Natural killer cell (primary cell): ENCODE results near the gene SOX8. TPM values are rescaled to one million over a fixed set of nuclear protein-coding genes. Genes with fewer than 3 reads are reported as not detected.
"Not testable (repeated sequence)": the region's sequence is repeated elsewhere in the genome, so short reads cannot be mapped to it uniquely, and the experiment has no call there.

ENCODE experiments used
- ATAC-seq, 3 donors: fragments of 150-1000 bp in 2 of 3; fragments of 200-7000 bp in 1 of 3; cut with Tn5 transposase; 1 replicate in 1 of 3; 2 replicates in 2 of 3; pipeline ENCODE4 v1.10.0; 2021; ENCODE audit warnings: mild to moderate bottlenecking in 2 of 3, moderate library complexity in 2 of 3
- DNase-seq, 2 donors: peaks; one replicate each; pipeline versions ENCODE4 v3.0.0 to v3.0.0-alpha.2; 2013 to 2021; ENCODE audit warnings: mixed read lengths in 1 of 2
- H3K27ac ChIP-seq: one replicate; pipeline ENCODE4 v1.5.1; 2013; ENCODE audit warnings: mild to moderate bottlenecking, low read length
- H3K27me3 ChIP-seq: one replicate; pipeline ENCODE4 v1.6.1; 2013; ENCODE audit warnings: low read length; ENCODE audit not compliant: control insufficient read depth, insufficient read depth
- H3K36me3 ChIP-seq: one replicate; pipeline ENCODE4 v1.6.1; 2013; ENCODE audit warnings: low read length; ENCODE audit not compliant: control insufficient read depth, insufficient read depth
- H3K4me1 ChIP-seq: one replicate; pipeline ENCODE4 v1.6.1; 2013; ENCODE audit warnings: low read length; ENCODE audit not compliant: control insufficient read depth, insufficient read depth
- H3K4me3 ChIP-seq: one replicate; pipeline ENCODE4 v1.5.1; 2013; ENCODE audit warnings: low read length
- H3K9me3 ChIP-seq: one replicate; pipeline ENCODE4 v1.6.1; 2013; ENCODE audit warnings: low read length; ENCODE audit not compliant: control insufficient read depth, insufficient read depth
- H3K27ac Mint-ChIP-seq, 2 donors: one replicate each; pipeline ENCODE4 v1.8.0; 2022; ENCODE audit warnings: mild to moderate bottlenecking in 2 of 2, mixed read lengths in 2 of 2, moderate library complexity in 1 of 2
- H3K27me3 Mint-ChIP-seq, 2 donors: one replicate each; pipeline ENCODE4 v1.8.0; 2022; ENCODE audit warnings: low read depth in 2 of 2, mixed read lengths in 2 of 2
- H3K36me3 Mint-ChIP-seq: one replicate; pipeline ENCODE4 v1.8.0; 2022; ENCODE audit warnings: mixed read lengths
- H3K4me1 Mint-ChIP-seq, 2 donors: one replicate each; pipeline ENCODE4 v1.8.0; 2022; ENCODE audit warnings: mixed read lengths in 2 of 2
- H3K4me3 Mint-ChIP-seq: one replicate; pipeline ENCODE4 v1.8.0; 2022; ENCODE audit warnings: mild to moderate bottlenecking, moderate library complexity, mixed read lengths
- H3K9me3 Mint-ChIP-seq, 2 donors: one replicate each; pipeline ENCODE4 v1.8.0; 2022; ENCODE audit warnings: mixed read lengths in 2 of 2
- CTCF ChIP-seq: fragments of 200-600 bp; IDR thresholded peaks from one replicate; pipeline ENCODE4 v1.8.0; 2022; ENCODE audit warnings: antibody characterized with exemption
- WGBS: methylation state at CpG from one replicate; pipeline ENCODE4 v1.1.7; 2013; ENCODE audit warnings: missing lambda C conversion rate; ENCODE audit not compliant: insufficient coverage; 5-methylcytosine and 5-hydroxymethylcytosine counted together
- intact Hi-C: fragments of 100-400 bp; cut with micrococcal nuclease; formaldehyde crosslinking; loops from one replicate; pipeline ENCODE4 v1.14.2; 2022
- total RNA-seq, 4 donors: library from RNA; stranded (reverse); fragments of 120-200 nt in 1 of 4; gene quantifications; one replicate each; pipeline versions ENCODE4 v1.2.3 to v1.2.4, GENCODE V29; 2013 to 2022

The SOX8 gene
- total RNA-seq, 3 donors from 2014 or later (not counting 1 experiment from before 2014, with no cell fraction given), result not detected

- H3K27ac ChIP-seq, result no peak overlapping the region
- H3K4me3 Mint-ChIP-seq, result no peak overlapping the region
- no peaks in the 10 kb centered on the region for H3K4me1 Mint-ChIP-seq
- no peaks in the 10 kb centered on the region for H3K9me3 Mint-ChIP-seq
- ATAC-seq (no peak), DNase-seq (no peak)
- no peak overlapping the region for H3K27ac Mint-ChIP-seq
- intact Hi-C loops, result no loop called here
- no peak overlapping the region for H3K4me3 ChIP-seq
- no peaks in the 10 kb centered on the region for H3K4me1 ChIP-seq
- no peaks in the 10 kb centered on the region for H3K36me3 ChIP-seq
- no peaks in the 10 kb centered on the region for H3K36me3 Mint-ChIP-seq
- no peaks in the 10 kb centered on the region for H3K27me3 Mint-ChIP-seq
- 85% methylated on average over 11 of the region's 11 CpGs for whole genome bisulfite sequencing
- TF ChIP-seq CTCF, result no peak
- no peaks in the 10 kb centered on the region for H3K9me3 ChIP-seq
- no peaks in the 10 kb centered on the region for H3K27me3 ChIP-seq
Measured at GRCh38 chr16:1020591-1020990, 39.0 kb downstream of the SOX8 start.

DNA sequence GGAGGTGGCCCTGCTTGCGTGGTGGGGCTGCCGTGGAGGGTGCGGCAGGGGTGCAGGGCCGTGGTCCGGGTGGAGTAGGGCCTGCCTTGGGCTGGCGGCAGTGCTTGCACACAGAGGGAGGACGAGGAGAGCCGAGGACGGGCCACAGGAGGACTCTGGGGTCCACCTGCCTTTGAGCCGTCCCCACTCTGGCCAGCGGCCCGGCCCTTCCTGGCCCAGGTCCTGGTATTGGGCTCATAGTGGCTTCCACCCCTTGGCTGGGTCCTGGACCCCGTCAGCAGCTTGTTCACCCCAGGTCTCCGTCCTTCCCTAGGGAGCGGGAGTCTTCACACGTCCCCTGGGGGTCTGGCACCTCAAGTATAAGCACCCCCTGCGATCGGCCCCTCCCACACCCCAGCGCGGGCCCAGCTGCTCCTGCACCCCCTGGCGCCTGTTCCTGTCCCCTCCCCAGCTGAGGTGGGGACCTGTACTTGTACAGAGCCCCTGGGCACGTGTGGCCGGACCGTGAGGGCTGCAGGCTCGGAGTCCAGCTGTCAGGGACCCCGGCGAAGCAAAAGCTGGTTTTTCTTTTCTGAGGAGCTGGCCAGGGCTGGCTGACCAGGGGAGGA, 40.1 kb downstream of the SOX8 start:
- Mint-ChIP-seq H3K9me3 (no peaks in the 10 kb centered on the region), H3K27me3 (no peaks in the 10 kb centered on the region), H3K4me1 (no peaks in the 10 kb centered on the region), H3K27ac (no peak overlapping the region), H3K4me3 (no peak overlapping the region), H3K36me3 (no peaks in the 10 kb centered on the region)
- no peak for TF ChIP-seq CTCF
- Histone ChIP-seq H3K4me1 (no peaks in the 10 kb centered on the region), H3K36me3 (no peaks in the 10 kb centered on the region), H3K9me3 (no peaks in the 10 kb centered on the region), H3K4me3 (no peak overlapping the region), H3K27ac (no peak overlapping the region), H3K27me3 (no peaks in the 10 kb centered on the region)
- intact Hi-C loops, result no loop called here
- ATAC-seq (no peak), DNase-seq (no peak)
- 89% methylated on average over 27 of the region's 27 CpGs for WGBS

GRCh38 chr16:1022466-1022865, 40.9 kb downstream of the SOX8 start:
- Histone ChIP-seq H3K9me3 (no peaks in the 10 kb centered on the region), H3K27ac (no peak overlapping the region), H3K36me3 (no peaks in the 10 kb centered on the region), H3K4me3 (no peak overlapping the region), H3K27me3 (no peaks in the 10 kb centered on the region), H3K4me1 (no peaks in the 10 kb centered on the region)
- no peaks in the 10 kb centered on the region for H3K36me3 Mint-ChIP-seq
- H3K27ac Mint-ChIP-seq, result no peak overlapping the region
- no peak for DNase-seq
- no peak overlapping the region for H3K4me3 Mint-ChIP-seq
- no peaks in the 10 kb centered on the region for H3K27me3 Mint-ChIP-seq
- TF ChIP-seq CTCF, result no peak
- no peaks in the 10 kb centered on the region for H3K4me1 Mint-ChIP-seq
- ATAC-seq, result no peak
- 77% methylated on average over 24 of the region's 24 CpGs for WGBS
- intact Hi-C loops, result no loop called here
- no peaks in the 10 kb centered on the region for H3K9me3 Mint-ChIP-seq

- DNase-seq, result no peak
- no peaks in the 10 kb centered on the region for H3K36me3 Mint-ChIP-seq
- Histone ChIP-seq H3K27me3 (no peaks in the 10 kb centered on the region), H3K27ac (no peak overlapping the region), H3K9me3 (no peaks in the 10 kb centered on the region), H3K4me1 (no peaks in the 10 kb centered on the region), H3K4me3 (no peak overlapping the region), H3K36me3 (no peaks in the 10 kb centered on the region)
- H3K4me3 Mint-ChIP-seq, result no peak overlapping the region
- no peaks in the 10 kb centered on the region for H3K4me1 Mint-ChIP-seq
- no peak for TF ChIP-seq CTCF
- ATAC-seq, result no peak
- H3K27ac Mint-ChIP-seq, result no peak overlapping the region
- H3K27me3 Mint-ChIP-seq, result no peaks in the 10 kb centered on the region
- intact Hi-C loops, result no loop called here
- WGBS, result 89% methylated on average over 20 of the region's 20 CpGs
- H3K9me3 Mint-ChIP-seq, result no peaks in the 10 kb centered on the region
Measured at GRCh38 chr16:1024138-1024537, 42.6 kb downstream of the SOX8 start.

GRCh38 chr16:1025183-1025809, 43.7 kb downstream of the SOX8 start:
- H3K27me3 ChIP-seq, result not testable (repeated sequence)

More at GRCh38 chr16:1025183-1025809, 43.7 kb downstream of the SOX8 start:
- H3K9me3 ChIP-seq, H3K4me1 Mint-ChIP-seq, H3K27ac Mint-ChIP-seq, H3K27ac ChIP-seq, ATAC-seq, H3K4me3 Mint-ChIP-seq, H3K4me1 ChIP-seq, H3K36me3 ChIP-seq, intact Hi-C loops, H3K36me3 Mint-ChIP-seq, H3K27me3 Mint-ChIP-seq, H3K4me3 ChIP-seq, H3K9me3 Mint-ChIP-seq: not testable (repeated sequence)
- WGBS, result 74% methylated on average over 24 of the region's 24 CpGs
- peak in 1 of 2 donors; percentile 29 for DNase-seq
